WI38 (cell line): ENCODE data around the gene CLASP1.
"Not testable (repeated sequence)": the region's sequence is repeated elsewhere in the genome, so short reads cannot be mapped to it uniquely, and the experiment has no call there.

Experiments
- H3K4me3 ChIP-seq: 2 replicates; pipeline ENCODE4 v1.5.1; 2011; ENCODE audit warnings: low read depth, mild to moderate bottlenecking, control low read depth, low read length
- CTCF ChIP-seq: IDR thresholded peaks from 2 replicates; pipeline ENCODE4 v1.5.1; 2012; ENCODE audit warnings: low read depth, mild to moderate bottlenecking, control low read depth, low read length

CLASP1 gene

GRCh38 chr2:121486191-121486790 is 163.0 kb downstream of the CLASP1 start:
- no peak for TF ChIP-seq CTCF
- H3K4me3 ChIP-seq, result no peak overlapping the region

- no peak overlapping the region for H3K4me3 ChIP-seq
- no peak for TF ChIP-seq CTCF
Observed at GRCh38 chr2:121485039-121485438, 164.2 kb downstream of the CLASP1 start.

- no peak overlapping the region for H3K4me3 ChIP-seq
- no peak for TF ChIP-seq CTCF
Observed at GRCh38 chr2:121483846-121484245, 165.4 kb downstream of the CLASP1 start.

GRCh38 chr2:121483021-121483420 is 166.2 kb downstream of the CLASP1 start:
- no peak for TF ChIP-seq CTCF
- H3K4me3 ChIP-seq, result no peak overlapping the region

- no peak for TF ChIP-seq CTCF
- no peak overlapping the region for H3K4me3 ChIP-seq
Observed at GRCh38 chr2:121480826-121481225, 168.4 kb downstream of the CLASP1 start.

GRCh38 chr2:121479882-121480522 is 169.3 kb downstream of the CLASP1 start:
- no peak overlapping the region for H3K4me3 ChIP-seq
- no peak for TF ChIP-seq CTCF

- TF ChIP-seq CTCF, result no peak
- no peak overlapping the region for H3K4me3 ChIP-seq
Observed at GRCh38 chr2:121478996-121479745, 170.1 kb downstream of the CLASP1 start.

GRCh38 chr2:121478358-121478995 is 170.8 kb downstream of the CLASP1 start:
- H3K4me3 ChIP-seq, result not testable (repeated sequence)
